DMS114 treated with DMSO at 0.1 percent for 48 hours (cell line): ENCODE data around the gene MRPS34.

Experiments used
- DNase-seq: peaks from one replicate; lab custom pipeline; 2025; ENCODE audit not compliant: unreplicated experiment; lab: John Stamatoyannopoulos, UW

The MRPS34 gene

DNA sequence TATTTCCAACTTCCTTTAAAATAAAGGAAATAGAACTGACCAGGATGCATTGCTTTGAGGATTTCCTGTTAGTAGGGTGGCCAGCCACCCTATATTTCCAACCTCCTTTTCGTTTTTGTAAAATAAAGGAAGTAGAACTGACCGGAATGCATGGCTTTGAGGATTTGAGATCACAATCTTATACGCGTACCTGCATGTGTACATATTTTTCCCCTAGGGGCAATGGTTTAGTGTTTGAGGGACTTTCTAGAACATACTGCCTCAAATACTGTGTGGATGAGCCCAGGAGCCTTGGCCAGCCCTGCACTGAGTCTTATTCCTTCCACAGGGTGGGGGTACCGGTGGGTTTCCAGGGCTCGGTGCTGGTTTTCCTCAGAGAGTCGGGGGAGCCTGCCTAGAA, 41.3 kb downstream of the MRPS34 start:
- DNase-seq: no peak

DNA sequence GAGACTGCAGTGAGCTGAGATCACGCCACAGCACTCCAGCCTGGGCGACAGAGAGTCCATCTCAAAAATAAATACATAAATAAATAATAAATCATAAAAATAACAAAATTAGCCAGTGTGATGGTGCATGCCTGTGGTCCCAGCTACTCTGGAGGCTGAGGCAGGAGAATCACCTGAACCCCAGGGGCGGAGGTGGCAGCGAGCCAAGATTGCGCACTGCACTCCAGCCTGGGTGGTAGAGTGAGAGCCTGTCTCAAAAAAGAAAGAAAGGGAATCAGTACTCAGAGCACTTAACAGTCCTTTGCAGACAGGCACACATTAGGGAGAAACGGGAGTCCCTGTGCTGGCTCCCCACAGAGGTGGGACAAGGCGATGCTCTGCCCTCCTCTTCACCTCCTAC, 41.9 kb downstream of the MRPS34 start:
- no peak for DNase-seq

DNA sequence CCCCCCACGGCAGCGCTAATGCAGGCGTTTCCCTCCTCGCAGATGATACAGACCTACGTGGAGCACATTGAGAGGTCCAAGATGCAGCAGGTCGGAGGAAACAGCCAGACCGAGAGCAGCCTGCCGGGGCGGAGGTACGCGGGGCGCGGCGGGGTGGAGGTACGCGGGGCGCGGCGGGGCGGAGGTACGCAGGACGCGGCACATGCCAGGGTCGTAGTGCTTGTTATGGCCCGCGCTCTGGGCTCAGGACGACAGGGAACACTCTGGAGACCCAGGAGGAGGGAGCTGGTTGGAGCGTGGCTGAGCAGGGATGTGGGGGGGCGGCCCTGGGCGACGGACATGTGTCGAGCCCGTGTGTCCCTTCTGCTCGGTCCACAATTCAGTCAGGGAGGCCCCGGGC, 43.5 kb downstream of the MRPS34 start:
- no peak for DNase-seq

DNA sequence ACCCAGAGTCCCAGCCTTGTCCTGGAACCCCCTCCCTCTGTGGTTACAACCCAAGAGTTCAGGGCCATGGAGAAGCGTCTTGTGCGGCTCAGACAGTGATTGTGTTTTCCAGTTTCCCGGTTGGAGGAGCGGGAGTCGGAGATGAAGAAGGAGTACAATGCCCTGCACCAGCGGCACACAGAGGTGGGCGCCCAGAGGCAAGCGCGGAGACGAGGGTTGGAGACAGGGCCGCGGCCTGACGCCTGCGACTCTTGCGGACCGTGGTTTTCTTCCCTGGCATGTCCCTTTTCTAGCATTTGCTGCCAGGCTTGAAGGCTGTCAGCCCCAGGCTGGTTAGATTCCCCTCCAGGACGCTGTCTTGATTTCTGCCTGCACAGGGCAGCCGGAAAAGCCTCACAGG, 43.9 kb downstream of the MRPS34 start:
- no peak for DNase-seq

DNA sequence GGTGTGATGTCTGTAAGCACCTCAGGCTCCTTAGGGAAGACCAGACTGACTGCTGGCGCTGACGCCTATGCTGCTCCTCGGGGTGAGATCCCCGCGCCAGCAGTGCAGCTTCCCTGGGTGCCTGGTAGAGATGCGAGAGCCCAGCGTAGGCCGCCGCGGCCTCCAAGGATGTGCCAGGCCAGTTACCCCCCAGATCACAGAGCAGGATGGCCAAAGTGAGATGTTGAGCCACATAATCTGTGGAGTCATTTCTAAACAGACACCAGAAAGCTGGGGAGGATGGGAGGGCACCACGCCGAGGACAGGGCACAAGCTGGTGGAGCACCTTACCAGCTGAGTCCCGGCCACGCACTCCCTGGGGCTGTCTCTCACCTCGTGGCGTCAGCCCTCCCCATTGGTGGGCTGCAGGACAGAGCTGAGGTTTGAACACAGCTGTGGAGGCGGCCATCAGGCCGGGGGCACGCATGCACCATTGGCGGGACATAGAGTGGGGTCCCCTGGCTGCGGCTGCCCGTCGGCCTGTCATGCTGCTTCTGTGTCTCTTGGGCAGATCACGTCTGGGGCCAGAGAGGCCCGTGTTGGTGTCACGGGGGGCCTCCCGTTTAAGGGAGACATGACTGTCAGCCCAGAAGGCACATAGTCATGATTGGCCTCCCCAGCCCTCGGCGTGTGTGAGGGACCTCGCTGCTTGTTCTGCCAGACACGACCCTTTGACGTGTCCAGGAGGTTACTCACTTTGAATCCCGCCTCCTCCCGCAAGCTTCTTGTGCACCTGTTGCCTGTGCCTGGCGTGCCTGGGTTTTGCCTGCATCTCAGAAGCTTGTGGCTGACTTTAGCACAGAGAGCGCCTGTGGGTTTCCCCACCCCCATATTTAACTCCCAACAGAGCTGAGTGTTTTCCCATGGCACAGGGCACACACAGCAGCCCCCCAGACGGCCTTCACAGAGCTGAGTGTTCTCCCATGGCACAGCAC, 45.0 kb downstream of the MRPS34 start:
- DNase-seq: no peak

DNA sequence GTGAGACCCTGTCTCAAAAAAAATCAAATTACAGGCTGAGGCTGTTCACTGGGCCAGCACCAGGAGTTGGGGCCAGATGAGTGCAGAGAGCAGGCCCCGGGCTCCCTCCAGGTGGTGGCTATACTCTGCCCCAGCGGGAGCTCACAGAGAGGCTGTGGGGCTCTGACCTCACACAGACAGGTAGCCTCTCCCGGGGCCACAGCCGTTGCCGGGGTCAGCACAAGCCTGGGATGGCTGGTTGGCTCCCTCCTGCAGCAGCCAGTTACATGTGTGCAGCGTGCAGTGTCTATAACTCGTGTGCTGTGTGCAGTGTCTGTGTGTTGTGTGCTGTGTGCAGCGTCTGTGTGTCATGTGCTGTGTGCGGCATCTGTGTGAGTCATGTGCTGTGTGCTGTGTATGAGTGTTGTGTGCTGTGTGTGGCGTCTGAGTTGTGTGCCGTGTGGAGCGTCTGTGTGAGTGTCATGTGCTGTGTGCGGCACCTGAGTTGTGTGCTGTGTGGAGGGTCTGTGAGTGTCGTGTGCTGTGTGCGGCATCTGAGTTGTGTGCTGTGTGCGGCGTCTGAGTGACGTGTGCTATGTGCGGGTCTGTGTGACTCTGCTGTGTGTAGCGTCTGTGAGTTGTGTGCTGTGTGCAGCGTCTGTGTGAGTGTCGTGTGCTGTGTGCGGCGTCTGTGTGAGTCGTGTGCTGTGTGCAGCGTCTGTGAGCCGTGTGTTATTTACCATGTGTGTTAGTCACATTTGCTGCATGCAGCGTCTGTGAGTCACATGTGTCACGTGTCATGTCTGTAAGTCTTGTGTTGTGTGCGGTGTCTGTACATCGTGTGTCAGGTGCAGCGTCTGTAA, 46.1 kb downstream of the MRPS34 start:
- no peak for DNase-seq

DNA sequence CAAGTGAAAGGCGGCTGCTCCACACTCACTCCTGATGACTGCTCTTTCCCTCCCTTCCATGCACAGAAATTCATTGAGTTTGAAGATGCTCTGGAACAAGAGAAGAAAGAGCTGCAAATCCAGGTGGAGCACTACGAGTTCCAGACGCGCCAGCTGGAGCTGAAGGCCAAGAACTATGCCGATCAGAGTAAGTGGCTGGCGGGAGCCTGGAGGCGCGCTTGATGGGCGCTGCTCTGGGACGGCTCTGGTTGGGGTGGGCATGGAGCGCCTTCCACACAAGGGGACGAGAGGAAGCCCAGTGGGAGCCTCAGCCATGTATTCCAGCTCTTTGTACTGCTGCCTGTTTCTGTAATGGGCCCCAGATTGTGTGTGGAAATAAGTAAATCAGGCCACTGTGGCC, 48.4 kb downstream of the MRPS34 start:
- DNase-seq: no peak

DNA sequence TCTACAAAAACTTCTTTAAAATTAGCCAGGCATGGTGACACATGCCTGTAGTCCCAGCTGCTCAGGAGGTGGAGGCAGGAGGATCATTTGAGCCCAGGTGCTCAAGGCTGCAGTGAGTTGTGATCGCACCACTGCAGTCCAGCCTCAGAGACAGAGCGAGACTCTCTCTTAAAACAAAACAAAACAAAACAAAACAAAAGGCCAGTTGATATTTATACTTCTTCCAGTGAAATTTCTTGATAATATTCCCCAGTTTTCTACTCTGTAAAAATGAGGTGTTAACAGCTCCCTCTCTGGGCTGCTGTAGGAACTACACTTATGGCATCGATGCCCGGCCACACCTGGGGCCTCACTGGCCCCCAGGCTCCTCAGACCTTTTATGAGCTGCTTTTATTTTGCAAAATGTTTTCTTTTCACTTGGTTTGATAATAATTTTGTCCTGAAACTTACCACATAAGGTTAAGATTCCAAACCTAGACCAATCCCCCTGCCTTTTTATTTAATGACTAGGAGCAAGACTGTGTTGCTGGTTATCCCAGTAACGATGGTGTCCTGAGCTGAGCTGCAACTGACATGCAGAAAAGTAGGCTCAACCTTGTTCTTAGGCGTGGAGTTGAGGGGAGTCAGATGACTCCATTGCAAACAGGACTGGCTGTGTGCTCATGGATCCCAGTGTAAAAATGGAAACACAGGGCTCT, 49.3 kb downstream of the MRPS34 start:
- no peak for DNase-seq
